SK-N-SH treated with all-trans-retinoic acid at 6 μM for 48 hours (cell line): Measurements from ENCODE around the gene REEP6.

Experiments used
- CREB5 ChIP-seq: fragments of 250-450 bp; sonication (Bioruptor Pico); IDR thresholded peaks from 2 replicates; pipeline ENCODE4 v1.5.1; 2020; ENCODE audit warnings: low read depth, mild to moderate bottlenecking, moderate library complexity
- CSRNP3 ChIP-seq: fragments of 250-450 bp; sonication (Bioruptor Pico); IDR thresholded peaks from 2 replicates; pipeline ENCODE4 v1.5.1; 2021; ENCODE audit warnings: mild to moderate bottlenecking, moderate library complexity
- ESRRG ChIP-seq: fragments of 250-450 bp; sonication (Bioruptor Pico); IDR thresholded peaks from 2 replicates; pipeline ENCODE4 v1.6.1; 2021; ENCODE audit warnings: mild to moderate bottlenecking
- ISL1 ChIP-seq: fragments of 250-450 bp; sonication (Bioruptor Pico); IDR thresholded peaks from 2 replicates; pipeline ENCODE4 v2.1.2; 2022; ENCODE audit warnings: mild to moderate bottlenecking, moderate library complexity
- PATZ1 ChIP-seq: fragments of 250-450 bp; sonication (Bioruptor Pico); IDR thresholded peaks from 2 replicates; pipeline ENCODE4 v1.8.0; 2020; ENCODE audit warnings: mild to moderate bottlenecking, moderate library complexity, borderline replicate concordance
- POU6F1 ChIP-seq: fragments of 250-450 bp; sonication (Bioruptor Pico); IDR thresholded peaks from 2 replicates; pipeline ENCODE4 v1.8.0; 2021; ENCODE audit warnings: low read depth, mild to moderate bottlenecking, moderate library complexity, borderline replicate concordance
- PPARA ChIP-seq: fragments of 250-450 bp; sonication (Bioruptor Pico); IDR thresholded peaks from 2 replicates; pipeline ENCODE4 v1.5.0; 2020; ENCODE audit warnings: mild to moderate bottlenecking, borderline replicate concordance
- RARB ChIP-seq: fragments of 250-450 bp; sonication (Bioruptor Pico); IDR thresholded peaks from 2 replicates; pipeline ENCODE4 v1.8.0; 2021; ENCODE audit warnings: mild to moderate bottlenecking, moderate library complexity
- TSHZ2 ChIP-seq: fragments of 250-450 bp; sonication (Bioruptor Pico); IDR thresholded peaks from 2 replicates; pipeline ENCODE4 v1.5.0; 2020; ENCODE audit warnings: mild to moderate bottlenecking, moderate library complexity
- ZFP3 ChIP-seq: fragments of 250-450 bp; sonication (Bioruptor Pico); IDR thresholded peaks from 2 replicates; pipeline ENCODE4 v1.5.0; 2020; ENCODE audit warnings: mild to moderate bottlenecking, moderate library complexity
- ZFP30 ChIP-seq: fragments of 450-650 bp; formaldehyde crosslinking; IDR thresholded peaks from 2 replicates; pipeline ENCODE4 v1.5.0; 2022; ENCODE audit warnings: mild to moderate bottlenecking, moderate library complexity
- ZNF70 ChIP-seq: fragments of 450-650 bp; formaldehyde crosslinking; IDR thresholded peaks from 2 replicates; pipeline ENCODE4 v1.5.0; 2020; ENCODE audit warnings: mild to moderate bottlenecking, moderate library complexity
- ZNF8 ChIP-seq: fragments of 450-650 bp; formaldehyde crosslinking; IDR thresholded peaks from 2 replicates; pipeline ENCODE4 v1.5.0; 2020; ENCODE audit warnings: mild to moderate bottlenecking, moderate library complexity

- TF ChIP-seq PATZ1 (CRISPR knock-in tag) (no peak), POU6F1 (CRISPR knock-in tag) (no peak), CREB5 (CRISPR knock-in tag) (no peak), TSHZ2 (CRISPR knock-in tag) (no peak), ESRRG (CRISPR knock-in tag) (no peak), RARB (CRISPR knock-in tag) (no peak), ZFP30 (CRISPR knock-in tag) (no peak), ZNF70 (CRISPR knock-in tag) (no peak), ISL1 (CRISPR knock-in tag) (no peak), PPARA (no peak), ZFP3 (no peak), ZNF8 (no peak), CSRNP3 (CRISPR knock-in tag) (no peak)
Measured at GRCh38 chr19:1471010-1471514, 19.9 kb upstream of the REEP6 start.
